NCI-H1436 (cell line): ENCODE results near the gene ABCD3.
"Not testable (repeated sequence)": the region's sequence is repeated elsewhere in the genome, so short reads cannot be mapped to it uniquely, and the experiment has no call there.

Source experiments
- DNase-seq: peaks from one replicate; lab custom pipeline; 2025; lab: John Stamatoyannopoulos, UW

The ABCD3 gene

GRCh38 chr1:94550800-94551241 is 132.6 kb downstream of the ABCD3 start:
- no peak for DNase-seq

GRCh38 chr1:94551449-94551848 is 133.3 kb downstream of the ABCD3 start:
- DNase-seq: no peak

GRCh38 chr1:94552071-94552586 is 133.9 kb downstream of the ABCD3 start:
- no peak for DNase-seq

- DNase-seq: no peak
Measured at GRCh38 chr1:94553323-94553730, 135.1 kb downstream of the ABCD3 start.

GRCh38 chr1:94553931-94554330 is 135.7 kb downstream of the ABCD3 start:
- no peak for DNase-seq

- no peak for DNase-seq
Measured at GRCh38 chr1:94554580-94554979, 136.4 kb downstream of the ABCD3 start.

- no peak for DNase-seq
Measured at GRCh38 chr1:94555091-94555490, 136.9 kb downstream of the ABCD3 start.

GRCh38 chr1:94559921-94560320 is 141.7 kb downstream of the ABCD3 start:
- DNase-seq: no peak

GRCh38 chr1:94560333-94560732 is 142.1 kb downstream of the ABCD3 start:
- DNase-seq: no peak

- no peak for DNase-seq
Measured at GRCh38 chr1:94562519-94563260, 144.5 kb downstream of the ABCD3 start.

- DNase-seq: no peak
Measured at GRCh38 chr1:94565901-94566300, 147.7 kb downstream of the ABCD3 start.

- not testable (repeated sequence) for DNase-seq
Measured at GRCh38 chr1:94566436-94566835, 148.2 kb downstream of the ABCD3 start.

- DNase-seq: not testable (repeated sequence)
Measured at GRCh38 chr1:94567975-94568607, 149.9 kb downstream of the ABCD3 start.
